OCI-LY1 (cell line): ENCODE measurements around the gene DYNLT4.

ENCODE experiments used
- H2AFZ ChIP-seq: fragments of 200-600 bp; sonication (generic), shearing (Covaris generic); 2 replicates; pipeline ENCODE4 v1.6.0; 2014; ENCODE audit warnings: antibody characterized with exemption, mild to moderate bottlenecking, low read length
- H3F3A ChIP-seq: fragments of 200-600 bp; sonication (generic), shearing (Covaris generic); 2 replicates; pipeline ENCODE4 v1.6.0; 2014; ENCODE audit warnings: mild to moderate bottlenecking, antibody characterized with exemption, low read length, moderate library complexity; ENCODE audit not compliant: insufficient read depth
- H3K27ac ChIP-seq: fragments of 200-600 bp; sonication (generic); 2 replicates; pipeline ENCODE4 v1.5.1; 2014; ENCODE audit warnings: low read length, mixed run types, mild to moderate bottlenecking, low read depth; ENCODE audit not compliant: poor library complexity, severe bottlenecking
- H3K27me3 ChIP-seq: fragments of 200-600 bp; sonication (generic); 2 replicates; pipeline ENCODE4 v1.6.0; 2014; ENCODE audit warnings: antibody characterized with exemption, mild to moderate bottlenecking, low read length, moderate library complexity; ENCODE audit not compliant: insufficient read depth
- H3K36me3 ChIP-seq: fragments of 200-600 bp; sonication (generic); 2 replicates; pipeline ENCODE4 v1.6.1; 2014; ENCODE audit warnings: mild to moderate bottlenecking, antibody characterized with exemption, low read length, moderate library complexity, mixed read lengths; ENCODE audit not compliant: insufficient read depth
- H3K4me1 ChIP-seq: fragments of 200-600 bp; sonication (generic); 2 replicates; pipeline ENCODE4 v1.5.1; 2014; ENCODE audit warnings: mild to moderate bottlenecking, low read length, moderate library complexity; ENCODE audit not compliant: insufficient read depth, severe bottlenecking
- H3K4me2 ChIP-seq: fragments of 200-600 bp; sonication (generic), shearing (Covaris generic); 2 replicates; pipeline ENCODE4 v1.6.1; 2014; ENCODE audit warnings: low read length
- H3K4me3 ChIP-seq: fragments of 200-600 bp; sonication (generic); 2 replicates; pipeline ENCODE4 v1.5.1; 2014; ENCODE audit warnings: low read length, low read depth, mild to moderate bottlenecking, mixed read lengths; ENCODE audit not compliant: poor library complexity, severe bottlenecking
- H3K79me2 ChIP-seq: fragments of 200-600 bp; shearing (Covaris generic); 2 replicates; pipeline ENCODE4 v1.6.1; 2016; ENCODE audit warnings: mixed run types, low read length, mixed read lengths; ENCODE audit not compliant: insufficient read depth
- H3K9ac ChIP-seq: fragments of 200-600 bp; sonication (generic), shearing (Covaris generic); 2 replicates; pipeline ENCODE4 v1.6.1; 2014; ENCODE audit warnings: mild to moderate bottlenecking, low read length, mixed read lengths
- H3K9me2 ChIP-seq: fragments of 200-600 bp; sonication (generic), shearing (Covaris generic); 2 replicates; pipeline ENCODE4 v1.6.1; 2014; ENCODE audit warnings: low read depth, mild to moderate bottlenecking, low read length, mixed read lengths
- H3K9me3 ChIP-seq: fragments of 200-600 bp; shearing (Covaris generic); 2 replicates; pipeline ENCODE4 v1.6.1; 2014; ENCODE audit warnings: low read length, mixed read lengths
- H4K20me1 ChIP-seq: fragments of 200-600 bp; sonication (generic), shearing (Covaris generic); 2 replicates; pipeline ENCODE4 v1.6.0; 2016; ENCODE audit warnings: mild to moderate bottlenecking, low read length; ENCODE audit not compliant: insufficient read depth
- CTCF ChIP-seq: fragments of 200-600 bp; sonication (generic), shearing (Covaris generic); IDR thresholded peaks from 2 replicates; pipeline ENCODE4 v1.5.1; 2017; ENCODE audit warnings: mild to moderate bottlenecking, antibody characterized with exemption, low read length, moderate library complexity, mixed read lengths
- EZH2 ChIP-seq: fragments of 200-600 bp; sonication (generic), shearing (Covaris generic); IDR thresholded peaks from 2 replicates; pipeline ENCODE4 v1.8.0; 2017; ENCODE audit warnings: borderline replicate concordance, mixed run types, mild to moderate bottlenecking, antibody characterized with exemption, low read length, moderate library complexity, mixed read lengths

The DYNLT4 gene

GRCh38 chr1:44822131-44822701, 15.1 kb upstream of the DYNLT4 start:
- no peak for TF ChIP-seq EZH2
- TF ChIP-seq CTCF = no peak
- no peaks in the 10 kb centered on the region for H3K79me2 ChIP-seq
- no peaks in the 10 kb centered on the region for H3K9me2 ChIP-seq
- no peaks in the 10 kb centered on the region for H3K9me3 ChIP-seq
- no peak overlapping the region for H3K4me3 ChIP-seq
- H3F3A ChIP-seq = no peaks in the 10 kb centered on the region
- H3K4me1 ChIP-seq = peaks cover 21% of the 10 kb centered on the region
- no peaks in the 10 kb centered on the region for H4K20me1 ChIP-seq
- H3K36me3 ChIP-seq = no peaks in the 10 kb centered on the region
- no peak overlapping the region for H3K27ac ChIP-seq
- peaks cover 10% of the 10 kb centered on the region; the same call in 1 of the 2 replicates for H3K27me3 ChIP-seq
- no peak overlapping the region for H3K9ac ChIP-seq
- no peak overlapping the region for H2AFZ ChIP-seq
- H3K4me2 ChIP-seq = no peak overlapping the region

DNA sequence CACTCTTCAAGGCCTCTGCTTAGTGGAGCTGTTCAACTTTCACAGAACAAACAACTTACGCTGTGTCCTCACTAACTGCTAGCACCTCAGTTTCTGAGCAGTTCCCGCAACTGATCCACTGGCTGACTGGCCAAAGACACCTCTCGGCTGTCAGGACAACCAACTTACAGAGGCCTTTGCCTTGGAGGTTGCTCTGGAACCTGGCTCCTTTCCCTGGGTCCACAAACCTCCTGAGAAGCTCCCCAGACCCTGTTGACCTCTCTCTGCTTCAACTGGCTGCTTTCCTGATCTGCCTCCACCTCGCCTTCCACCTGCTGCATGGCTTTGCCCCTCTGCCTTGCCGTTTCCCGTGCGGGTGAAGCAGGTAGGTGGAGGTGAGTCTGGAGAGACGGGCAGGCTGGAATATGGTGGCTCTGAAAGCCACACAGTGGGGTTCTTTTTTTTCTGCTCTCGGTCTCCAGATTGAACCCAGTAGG, 14.1 kb upstream of the DYNLT4 start:
- 0 out of 2 replicates have a peak, but pooled peaks cover 2% of the 10 kb centered on the region for H3K27me3 ChIP-seq
- TF ChIP-seq CTCF (no peak), EZH2 (no peak)
- peak overlapping the region; percentile 88; the same call in 1 of the 2 replicates for H3K4me2 ChIP-seq
- no peaks in the 10 kb centered on the region for H3K9me3 ChIP-seq
- H2AFZ ChIP-seq = no peak overlapping the region
- H3K27ac ChIP-seq = no peak overlapping the region
- H3K9me2 ChIP-seq = no peaks in the 10 kb centered on the region
- no peak overlapping the region for H3K9ac ChIP-seq
- peaks cover 18% of the 10 kb centered on the region for H3K4me1 ChIP-seq
- H4K20me1 ChIP-seq = no peaks in the 10 kb centered on the region
- H3K79me2 ChIP-seq = no peaks in the 10 kb centered on the region
- H3F3A ChIP-seq = no peaks in the 10 kb centered on the region
- no peak overlapping the region for H3K4me3 ChIP-seq
- no peaks in the 10 kb centered on the region for H3K36me3 ChIP-seq

GRCh38 chr1:44820328-44821239, 13.4 kb upstream of the DYNLT4 start:
- no peaks in the 10 kb centered on the region for H3K9me3 ChIP-seq
- H4K20me1 ChIP-seq = no peaks in the 10 kb centered on the region
- H3K36me3 ChIP-seq = no peaks in the 10 kb centered on the region
- peak overlapping the region; percentile 88 for H3K4me2 ChIP-seq
- peaks cover 18% of the 10 kb centered on the region for H3K4me1 ChIP-seq
- peak overlapping the region; percentile 66 for H3K9ac ChIP-seq
- H2AFZ ChIP-seq = no peak overlapping the region
- TF ChIP-seq EZH2 (no peak), CTCF (no peak)
- no peaks in the 10 kb centered on the region for H3K27me3 ChIP-seq
- no peaks in the 10 kb centered on the region for H3K9me2 ChIP-seq
- peak overlapping the region; percentile 60 for H3K4me3 ChIP-seq
- no peaks in the 10 kb centered on the region for H3K79me2 ChIP-seq
- no peaks in the 10 kb centered on the region for H3F3A ChIP-seq
- peak overlapping the region; percentile 93 for H3K27ac ChIP-seq
